ENCODE measurements around the gene CADM2.

- TF ChIP-seq POLR2A (IDR thresholded peaks at IDR 0.05) = no peak
- TF ChIP-seq CTCF (IDR thresholded peaks at IDR 0.05) = no peak
Observed at GRCh38 chr3:85251766-85252165, 293.0 kb downstream of the CADM2 start.
